HL-60 (cell line): Measurements from ENCODE around the gene GRM4.

Source experiments
- DNase-seq, 2 experiments: peaks; one replicate each; pipeline ENCODE4 v3.0.0-alpha.2; 2010 to 2020; ENCODE audit warnings: low read depth in 1 of 2, low spot score in 1 of 2
- H3K27ac ChIP-seq: fragments of 250-450 bp; sonication (Bioruptor Pico); replicated peaks from 2 replicates; pipeline ENCODE4 v1.5.1; 2020; ENCODE audit warnings: mild to moderate bottlenecking, moderate library complexity
- H3K27me3 ChIP-seq: fragments of 250-450 bp; sonication (Bioruptor Pico); 2 replicates; pipeline ENCODE4 v1.5.1; 2021; ENCODE audit warnings: mild to moderate bottlenecking, moderate library complexity; ENCODE audit not compliant: insufficient read depth, poor library complexity, severe bottlenecking
- H3K4me3 ChIP-seq: replicated peaks from 2 replicates; pipeline ENCODE4 v1.5.1; 2011; ENCODE audit warnings: mild to moderate bottlenecking, control low read depth, low read length; ENCODE audit not compliant: insufficient read depth
- CTCF ChIP-seq: IDR thresholded peaks from one replicate; pipeline ENCODE4 v1.5.1; 2011; ENCODE audit warnings: low read length, control low read depth, inconsistent platforms; ENCODE audit not compliant: insufficient read depth
- GABPA ChIP-seq: IDR thresholded peaks from 2 replicates; pipeline ENCODE4 v1.6.1; 2012; ENCODE audit warnings: low read depth
- POLR2AphosphoS5 ChIP-seq: IDR thresholded peaks from 2 replicates; pipeline ENCODE4 v1.6.1; 2012; ENCODE audit warnings: low read depth
- REST ChIP-seq: IDR thresholded peaks from 2 replicates; pipeline ENCODE4 v1.6.1; 2012; ENCODE audit warnings: low read depth; ENCODE audit not compliant: insufficient replicate concordance
- SPI1 ChIP-seq: IDR thresholded peaks from 2 replicates; pipeline ENCODE4 v1.6.1; 2012; ENCODE audit warnings: low read depth, mild to moderate bottlenecking, borderline replicate concordance

Gene GRM4

GRCh38 chr6:33975661-33976436 lies 170.0 kb downstream of the GRM4 start:
- DNase-seq, result no peak
- no peak overlapping the region for H3K4me3 ChIP-seq
- no peak overlapping the region for H3K27ac ChIP-seq
- H3K27me3 ChIP-seq, result peaks cover 19% of the 10 kb centered on the region
- no peak for TF ChIP-seq REST
- TF ChIP-seq SPI1, result peak; percentile 16; the same call in 1 of the 2 replicates

- no peak for DNase-seq
- TF ChIP-seq POLR2AphosphoS5, result no peak
- TF ChIP-seq CTCF, result no peak
- TF ChIP-seq GABPA, result no peak
- TF ChIP-seq REST, result no peak
- no peak for TF ChIP-seq SPI1
- Histone ChIP-seq H3K4me3 (no peak overlapping the region), H3K27me3 (peaks cover 21% of the 10 kb centered on the region), H3K27ac (no peak overlapping the region)
Measured at GRCh38 chr6:33974471-33974870, 171.4 kb downstream of the GRM4 start.

DNA sequence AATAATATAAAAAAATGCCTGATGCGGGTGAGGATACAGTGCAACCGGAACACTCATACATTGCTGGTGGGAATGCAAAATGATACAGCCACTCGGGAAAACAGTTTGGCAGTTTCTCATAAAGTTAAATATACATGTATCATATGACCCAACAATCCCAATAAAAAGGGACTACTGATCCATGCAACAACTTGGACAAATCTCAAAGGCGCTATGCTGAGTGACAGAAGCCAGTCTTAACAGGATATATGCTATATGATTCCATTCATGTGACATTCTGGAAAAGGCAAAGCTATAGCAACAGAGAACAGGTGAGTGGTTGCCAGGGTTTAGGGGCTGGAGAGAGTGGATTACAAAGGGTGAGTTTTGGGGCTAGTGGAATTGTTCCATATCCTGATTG lies 171.9 kb downstream of the GRM4 start:
- Histone ChIP-seq H3K27ac (no peak overlapping the region), H3K4me3 (no peak overlapping the region), H3K27me3 (peaks cover 21% of the 10 kb centered on the region)
- no peak for TF ChIP-seq SPI1
- no peak for TF ChIP-seq REST
- TF ChIP-seq GABPA, result no peak
- TF ChIP-seq POLR2AphosphoS5, result no peak
- TF ChIP-seq CTCF, result no peak
- DNase-seq, result no peak
